Stimulated activated CD8-positive, alpha-beta memory T cell treated with anti-CD3 and anti-CD28 coated beads, Interleukin-15, amount 100 ng/mL, for 24 hours (primary cell): ENCODE data around the gene KCNK2.
"Not testable (repeated sequence)": the region's sequence is repeated elsewhere in the genome, so short reads cannot be mapped to it uniquely, and the experiment has no call there.

Source experiments
- DNase-seq: peaks from one replicate; pipeline ENCODE4 v3.0.0-alpha.2; 2020; ENCODE audit warnings: low read depth

KCNK2 gene

DNA sequence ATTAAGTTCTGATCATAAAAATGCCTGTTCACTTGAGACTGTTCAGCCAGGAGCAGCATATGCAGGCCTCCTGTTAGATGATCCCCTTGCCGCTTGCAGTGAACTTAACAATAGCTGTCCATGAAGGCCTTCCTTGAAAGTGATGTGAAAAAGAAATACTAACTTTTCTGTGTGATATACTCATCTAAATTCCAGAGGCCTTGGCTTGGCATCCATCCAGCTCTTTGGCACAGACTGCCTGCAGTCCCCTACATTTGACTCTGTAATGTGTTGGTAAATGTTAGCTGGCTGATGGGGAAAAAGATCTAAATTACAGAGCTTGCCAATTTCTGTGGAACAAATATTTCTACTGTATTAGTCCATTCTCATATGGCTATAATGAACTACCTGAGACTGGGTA is 73.7 kb downstream of the KCNK2 start:
- no peak for DNase-seq

GRCh38 chr1:215160351-215160750 is 77.8 kb downstream of the KCNK2 start:
- no peak for DNase-seq

DNA sequence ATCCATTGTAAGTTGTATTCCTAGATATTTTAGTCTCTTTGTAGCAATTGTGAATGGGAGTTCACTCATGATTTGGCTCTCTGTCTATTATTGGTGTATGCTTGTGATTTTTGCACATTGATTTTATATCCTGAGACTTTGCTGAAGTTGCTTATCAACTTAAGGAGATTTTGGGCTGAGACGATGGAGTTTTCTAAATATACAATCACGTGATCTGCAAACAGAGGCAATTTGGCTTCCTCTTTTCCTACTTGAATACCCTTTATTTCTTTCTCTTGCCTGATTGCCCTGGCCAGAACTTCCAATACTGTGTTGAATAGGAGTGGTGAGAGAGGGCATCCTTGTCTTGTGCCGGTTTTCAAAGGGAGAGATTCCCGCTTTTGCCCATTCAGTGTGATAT is 80.6 kb downstream of the KCNK2 start:
- not testable (repeated sequence) for DNase-seq

DNA sequence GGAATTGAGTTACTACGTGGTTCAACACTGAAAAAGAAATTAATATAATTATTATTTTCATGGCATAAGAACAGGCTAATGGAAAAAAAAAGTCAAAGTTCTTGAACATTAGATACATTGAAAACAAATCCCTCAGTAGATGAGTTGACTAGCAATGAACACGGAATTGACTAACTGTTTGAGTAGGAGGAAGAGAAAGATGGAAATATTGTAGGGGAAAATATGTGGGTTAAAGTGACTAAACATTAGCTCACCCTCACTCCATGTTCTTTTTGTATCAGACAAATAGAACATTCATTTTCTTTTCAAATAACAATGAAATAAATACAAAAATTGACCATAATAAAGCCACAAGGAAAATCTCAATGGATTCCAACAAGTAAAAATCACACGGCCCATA is 84.3 kb downstream of the KCNK2 start:
- no peak for DNase-seq

DNA sequence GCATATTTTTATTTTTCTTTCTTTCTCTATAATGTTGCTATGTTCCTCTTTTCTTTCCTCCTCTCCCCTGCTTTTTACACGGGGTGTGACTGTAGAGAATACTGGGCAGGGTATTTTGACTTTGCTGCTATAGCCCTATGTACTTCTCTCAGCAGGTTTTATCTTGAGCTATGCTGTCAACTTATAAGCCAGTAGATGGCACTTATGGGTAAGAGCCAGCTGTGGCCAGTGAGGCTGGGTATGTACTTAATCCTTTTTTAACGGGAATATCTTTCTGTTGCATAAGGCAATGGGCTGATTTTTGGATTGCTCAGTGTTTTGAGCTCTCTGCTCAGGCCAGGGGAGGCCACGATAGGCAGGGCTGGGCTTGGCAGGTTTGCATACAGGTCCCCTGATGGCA is 99.0 kb downstream of the KCNK2 start:
- no peak for DNase-seq

- no peak for DNase-seq
These were observed 102.6 kb downstream of the KCNK2 start for GRCh38 chr1:215185067-215185620.

DNA sequence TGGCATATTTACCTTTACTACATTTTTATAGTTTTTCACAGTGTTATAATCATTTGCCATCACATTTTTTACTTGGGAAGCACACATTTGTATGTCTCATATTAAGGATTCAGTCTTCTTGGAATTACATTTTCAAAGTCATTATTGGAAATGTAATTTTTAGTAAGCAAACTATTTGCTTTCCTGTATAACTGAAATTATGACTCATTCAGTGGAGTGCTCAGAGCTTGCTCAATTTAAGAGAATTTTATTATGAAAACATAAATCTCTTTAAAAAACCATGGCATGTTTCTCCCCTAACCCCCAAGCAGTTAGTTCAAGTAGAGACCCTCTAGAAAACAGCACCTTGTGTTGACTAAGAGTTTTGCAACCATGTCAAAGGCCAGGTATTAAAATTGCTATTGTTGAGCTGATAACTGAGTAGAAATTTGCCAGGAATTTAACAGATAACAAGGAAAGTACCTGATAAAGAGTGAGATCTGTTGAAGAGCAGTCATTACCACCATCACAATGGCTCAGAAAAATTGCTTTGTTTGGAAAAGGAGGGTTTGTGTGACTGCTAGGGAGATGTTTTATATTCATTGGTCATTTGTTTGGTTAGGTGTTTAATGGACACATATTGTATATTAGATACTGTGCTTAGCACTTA is 105.9 kb downstream of the KCNK2 start:
- DNase-seq = no peak

- DNase-seq = no peak
These were observed 109.8 kb downstream of the KCNK2 start for GRCh38 chr1:215192306-215192705.

GRCh38 chr1:215198021-215198420 is 115.5 kb downstream of the KCNK2 start:
- DNase-seq = no peak

- DNase-seq = no peak
These were observed 117.6 kb downstream of the KCNK2 start for GRCh38 chr1:215200121-215200520.

- no peak for DNase-seq
These were observed 118.7 kb downstream of the KCNK2 start for GRCh38 chr1:215201283-215201682.

GRCh38 chr1:215202868-215203267 is 120.3 kb downstream of the KCNK2 start:
- DNase-seq = no peak

GRCh38 chr1:215210167-215210566 is 127.6 kb downstream of the KCNK2 start:
- no peak for DNase-seq

DNA sequence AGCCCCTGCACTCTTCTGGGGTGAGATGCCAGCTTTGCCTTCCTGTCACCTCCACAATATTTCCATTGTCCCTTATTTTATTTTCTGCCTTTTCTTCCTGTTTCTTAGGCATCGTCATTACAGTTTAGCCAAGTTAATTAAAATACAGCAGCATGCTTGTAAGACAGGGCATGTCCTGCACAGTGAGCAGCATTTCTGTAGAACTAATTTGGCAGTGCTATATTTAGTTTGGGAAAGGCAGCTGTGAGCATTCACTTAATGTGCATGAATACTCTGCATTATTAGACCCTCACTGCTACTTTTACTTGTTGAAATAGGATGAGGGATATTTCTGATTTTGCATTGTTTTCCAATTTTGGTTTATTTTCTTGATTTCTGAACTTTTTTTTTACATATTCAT is 133.3 kb downstream of the KCNK2 start:
- no peak for DNase-seq

- DNase-seq = no peak
These were observed 136.8 kb downstream of the KCNK2 start for GRCh38 chr1:215219372-215219771.

DNA sequence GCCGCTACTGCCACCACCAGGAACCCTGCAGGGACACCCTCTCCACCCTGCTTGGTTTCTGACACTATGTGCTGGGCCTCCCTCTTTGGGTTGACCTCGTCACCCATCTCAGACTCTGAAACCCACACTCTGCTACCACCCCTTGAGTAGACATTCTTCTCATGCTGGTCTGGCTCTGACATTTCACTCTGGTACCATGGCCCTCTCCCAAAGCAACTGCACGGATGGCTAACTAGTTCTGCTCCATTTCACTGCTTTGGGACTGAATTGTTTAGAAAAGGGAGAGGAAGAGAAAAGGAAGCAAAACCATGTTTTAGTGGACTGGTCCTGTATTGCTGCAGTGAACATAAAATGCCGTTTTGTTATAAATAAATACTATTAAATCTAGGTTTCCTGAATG is 137.8 kb downstream of the KCNK2 start:
- no peak for DNase-seq

DNA sequence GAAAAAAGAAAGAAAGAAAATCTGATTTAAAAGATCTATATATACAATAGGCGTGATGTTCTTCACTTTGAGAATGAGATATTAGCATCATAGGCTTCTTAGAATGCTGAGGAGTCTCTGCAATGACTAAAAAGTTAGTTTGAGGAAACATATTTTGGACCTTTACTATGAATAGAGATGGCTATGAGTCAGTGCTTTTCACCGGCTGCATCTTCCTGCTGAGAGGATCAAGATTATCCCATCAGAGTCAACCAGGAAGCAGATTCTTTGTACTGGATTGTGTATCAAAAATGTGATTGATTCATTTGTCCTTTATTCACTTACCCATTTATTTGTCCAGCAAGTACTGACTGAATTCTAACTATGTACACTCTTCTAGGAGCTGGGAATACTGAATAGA is 144.2 kb downstream of the KCNK2 start:
- DNase-seq = no peak

DNA sequence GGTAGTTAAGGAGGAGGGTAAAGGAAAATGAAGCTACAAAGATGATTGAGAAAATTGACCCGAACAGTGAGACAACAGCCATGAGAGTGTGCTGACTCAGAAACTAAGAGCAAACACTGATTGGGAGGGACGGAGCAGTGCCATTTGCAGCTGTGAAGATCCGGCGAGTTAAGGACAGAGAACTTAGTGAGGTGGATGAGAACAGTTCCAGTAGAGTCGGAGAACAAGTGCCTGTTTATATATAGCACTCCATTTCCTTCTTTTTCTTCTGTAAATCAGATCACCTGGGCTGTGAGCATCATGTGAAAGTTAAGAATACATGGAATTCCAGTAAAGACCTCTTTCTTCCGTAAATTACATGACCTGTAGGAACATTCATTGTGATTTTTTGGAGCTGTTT is 145.7 kb downstream of the KCNK2 start:
- no peak for DNase-seq

- no peak for DNase-seq
These were observed 158.9 kb downstream of the KCNK2 start for GRCh38 chr1:215241451-215241850.

GRCh38 chr1:215243345-215244054 is 161.0 kb downstream of the KCNK2 start:
- no peak for DNase-seq

DNA sequence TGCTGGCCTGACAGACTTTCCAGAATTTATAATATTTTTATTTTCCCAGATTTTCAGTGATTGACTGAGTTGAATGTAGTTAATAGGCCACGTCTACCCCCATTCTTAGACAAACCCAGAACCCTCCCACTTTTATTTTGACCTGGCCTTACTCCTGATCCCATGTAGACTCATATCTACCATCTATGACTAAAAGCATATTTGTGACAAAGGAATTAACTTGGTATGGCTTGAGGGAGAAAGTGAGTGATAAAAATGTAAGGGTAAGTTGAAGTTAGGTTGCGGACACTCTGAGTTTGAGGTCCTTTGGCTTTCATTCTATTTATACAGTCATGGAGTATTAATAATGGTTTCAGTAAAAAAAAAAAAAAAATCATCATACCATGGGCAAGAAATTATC is 168.4 kb downstream of the KCNK2 start:
- no peak for DNase-seq

GRCh38 chr1:215251428-215251827 is 168.9 kb downstream of the KCNK2 start:
- no peak for DNase-seq

GRCh38 chr1:215252164-215252563 is 169.6 kb downstream of the KCNK2 start:
- no peak for DNase-seq
